GM04504 (cell line): ENCODE results near the gene ACACA.

ENCODE experiments used
- DNase-seq: peaks from one replicate; pipeline ENCODE4 v3.0.0-alpha.2; 2012; ENCODE audit warnings: low read depth

Gene ACACA

GRCh38 chr17:37130984-37131446 lies 275.6 kb downstream of the ACACA start:
- DNase-seq, result no peak

GRCh38 chr17:37124821-37125173 lies 281.8 kb downstream of the ACACA start:
- no peak for DNase-seq

GRCh38 chr17:37123941-37124820 lies 282.5 kb downstream of the ACACA start:
- no peak for DNase-seq

- DNase-seq, result no peak
Measured at GRCh38 chr17:37123386-37123785, 283.2 kb downstream of the ACACA start.

- DNase-seq, result no peak
Measured at GRCh38 chr17:37121616-37122015, 285.0 kb downstream of the ACACA start.

GRCh38 chr17:37118366-37119137 lies 288.1 kb downstream of the ACACA start:
- DNase-seq, result no peak

GRCh38 chr17:37117373-37118142 lies 289.1 kb downstream of the ACACA start:
- DNase-seq, result no peak

- no peak for DNase-seq
Measured at GRCh38 chr17:37116671-37117185, 289.9 kb downstream of the ACACA start.

- DNase-seq, result no peak
Measured at GRCh38 chr17:37111329-37111728, 295.3 kb downstream of the ACACA start.

- no peak for DNase-seq
Measured at GRCh38 chr17:37110746-37111145, 295.9 kb downstream of the ACACA start.

- DNase-seq, result no peak
Measured at GRCh38 chr17:37109731-37110710, 296.6 kb downstream of the ACACA start.

- no peak for DNase-seq
Measured at GRCh38 chr17:37109106-37109505, 297.5 kb downstream of the ACACA start.

- DNase-seq, result no peak
Measured at GRCh38 chr17:37107406-37108083, 299.1 kb downstream of the ACACA start.

- no peak for DNase-seq
Measured at GRCh38 chr17:37106049-37106448, 300.6 kb downstream of the ACACA start.

GRCh38 chr17:37103231-37103630 lies 303.4 kb downstream of the ACACA start:
- no peak for DNase-seq

- DNase-seq, result no peak
Measured at GRCh38 chr17:37101306-37101705, 305.3 kb downstream of the ACACA start.

- no peak for DNase-seq
Measured at GRCh38 chr17:37100231-37100630, 306.4 kb downstream of the ACACA start.

- DNase-seq, result peak; percentile 7
Measured at GRCh38 chr17:37098910-37099664, 307.5 kb downstream of the ACACA start.

GRCh38 chr17:37098152-37098551 lies 308.5 kb downstream of the ACACA start:
- no peak for DNase-seq

- no peak for DNase-seq
Measured at GRCh38 chr17:37097154-37097553, 309.5 kb downstream of the ACACA start.
